ENCODE data around the gene CSNK1A1. TPM values are rescaled to one million over a fixed set of nuclear protein-coding genes. Genes with fewer than 3 reads are reported as not detected.
A peak's percentile ranks its signal among the peaks of the same experiment; 100 is the strongest.
"Not testable (repeated sequence)": the region's sequence is repeated elsewhere in the genome, so short reads cannot be mapped to it uniquely, and the experiment has no call there.

CSNK1A1 gene
- polyA plus RNA-seq, 1 donor = 129 TPM

- Histone ChIP-seq H3K27me3 (ENCODE audit: control insufficient read depth, insufficient read depth, low read length) (no peaks in the 10 kb centered on the region), H3K36me3 (ENCODE audit: control insufficient read depth, insufficient read depth, low read length) (no peaks in the 10 kb centered on the region), H3K9me3 (ENCODE audit: control insufficient read depth, low read depth, low read length) (no peaks in the 10 kb centered on the region), H3K4me3 (ENCODE audit: low read length) (no peak overlapping the region), H3K4me1 (ENCODE audit: control insufficient read depth, insufficient read depth, low read length) (peaks cover 4% of the 10 kb centered on the region), H3K27ac (ENCODE audit: low read length) (no peak overlapping the region)
- WGBS (ENCODE audit: insufficient coverage, low lambda C conversion rate) = no CpG with 5 or more reads among the region's 3 CpGs
- no peak for DNase-seq
Observed at GRCh38 chr5:149576021-149576420, 24.8 kb upstream of the CSNK1A1 start.

GRCh38 chr5:149575131-149575530 is 23.9 kb upstream of the CSNK1A1 start:
- H3K4me1 ChIP-seq (ENCODE audit: control insufficient read depth, insufficient read depth, low read length) = no peaks in the 10 kb centered on the region
- no peaks in the 10 kb centered on the region for H3K27me3 ChIP-seq (ENCODE audit: control insufficient read depth, insufficient read depth, low read length)
- 100% methylated on average over 1 of the region's 3 CpGs for WGBS (ENCODE audit: insufficient coverage, low lambda C conversion rate)
- no peak overlapping the region for H3K4me3 ChIP-seq (ENCODE audit: low read length)
- no peaks in the 10 kb centered on the region for H3K36me3 ChIP-seq (ENCODE audit: control insufficient read depth, insufficient read depth, low read length)
- H3K27ac ChIP-seq (ENCODE audit: low read length) = no peak overlapping the region
- no peaks in the 10 kb centered on the region for H3K9me3 ChIP-seq (ENCODE audit: control insufficient read depth, low read depth, low read length)
- no peak for DNase-seq

GRCh38 chr5:149572576-149573231 is 21.5 kb upstream of the CSNK1A1 start:
- WGBS (ENCODE audit: insufficient coverage, low lambda C conversion rate) = no CpG with 5 or more reads among the region's 4 CpGs
- Histone ChIP-seq H3K4me1 (ENCODE audit: control insufficient read depth, insufficient read depth, low read length) (no peaks in the 10 kb centered on the region), H3K36me3 (ENCODE audit: control insufficient read depth, insufficient read depth, low read length) (no peaks in the 10 kb centered on the region), H3K27ac (ENCODE audit: low read length) (no peak overlapping the region), H3K9me3 (ENCODE audit: control insufficient read depth, low read depth, low read length) (no peaks in the 10 kb centered on the region), H3K27me3 (ENCODE audit: control insufficient read depth, insufficient read depth, low read length) (no peaks in the 10 kb centered on the region), H3K4me3 (ENCODE audit: low read length) (no peak overlapping the region)
- DNase-seq = no peak

GRCh38 chr5:149572170-149572569 is 20.9 kb upstream of the CSNK1A1 start:
- H3K4me3 ChIP-seq (ENCODE audit: low read length) = no peak overlapping the region
- H3K4me1 ChIP-seq (ENCODE audit: control insufficient read depth, insufficient read depth, low read length) = no peaks in the 10 kb centered on the region
- H3K9me3 ChIP-seq (ENCODE audit: control insufficient read depth, low read depth, low read length) = no peaks in the 10 kb centered on the region
- H3K27ac ChIP-seq (ENCODE audit: low read length) = no peak overlapping the region
- no peaks in the 10 kb centered on the region for H3K36me3 ChIP-seq (ENCODE audit: control insufficient read depth, insufficient read depth, low read length)
- DNase-seq = no peak
- no peaks in the 10 kb centered on the region for H3K27me3 ChIP-seq (ENCODE audit: control insufficient read depth, insufficient read depth, low read length)

- DNase-seq = no peak
- Histone ChIP-seq H3K36me3 (ENCODE audit: control insufficient read depth, insufficient read depth, low read length) (no peaks in the 10 kb centered on the region), H3K4me3 (ENCODE audit: low read length) (no peak overlapping the region), H3K27ac (ENCODE audit: low read length) (no peak overlapping the region), H3K27me3 (ENCODE audit: control insufficient read depth, insufficient read depth, low read length) (no peaks in the 10 kb centered on the region), H3K9me3 (ENCODE audit: control insufficient read depth, low read depth, low read length) (no peaks in the 10 kb centered on the region), H3K4me1 (ENCODE audit: control insufficient read depth, insufficient read depth, low read length) (peaks cover 8% of the 10 kb centered on the region)
- 67% methylated on average over 1 of the region's 1 CpG for WGBS (ENCODE audit: insufficient coverage, low lambda C conversion rate)
Observed at GRCh38 chr5:149567226-149567625, 16.0 kb upstream of the CSNK1A1 start.

GRCh38 chr5:149564542-149565140 is 13.4 kb upstream of the CSNK1A1 start:
- H3K4me3 ChIP-seq (ENCODE audit: low read length); H3K4me1 ChIP-seq (ENCODE audit: control insufficient read depth, insufficient read depth, low read length); H3K9me3 ChIP-seq (ENCODE audit: control insufficient read depth, low read depth, low read length); H3K27me3 ChIP-seq (ENCODE audit: control insufficient read depth, insufficient read depth, low read length); H3K36me3 ChIP-seq (ENCODE audit: control insufficient read depth, insufficient read depth, low read length); H3K27ac ChIP-seq (ENCODE audit: low read length): not testable (repeated sequence)
- no CpG with 5 or more reads among the region's 15 CpGs for WGBS (ENCODE audit: insufficient coverage, low lambda C conversion rate)
- peak; percentile 62 to 73 for DNase-seq

- H3K36me3 ChIP-seq (ENCODE audit: control insufficient read depth, insufficient read depth, low read length) = no peaks in the 10 kb centered on the region
- 24% methylated on average over 2 of the region's 2 CpGs for WGBS (ENCODE audit: insufficient coverage, low lambda C conversion rate)
- H3K27me3 ChIP-seq (ENCODE audit: control insufficient read depth, insufficient read depth, low read length) = no peaks in the 10 kb centered on the region
- no peaks in the 10 kb centered on the region for H3K9me3 ChIP-seq (ENCODE audit: control insufficient read depth, low read depth, low read length)
- H3K4me3 ChIP-seq (ENCODE audit: low read length) = no peak overlapping the region
- peaks cover 8% of the 10 kb centered on the region for H3K4me1 ChIP-seq (ENCODE audit: control insufficient read depth, insufficient read depth, low read length)
- H3K27ac ChIP-seq (ENCODE audit: low read length) = peak overlapping the region; percentile 53
- peak; percentile 32 to 79 for DNase-seq
Observed at GRCh38 chr5:149563466-149563865, 12.2 kb upstream of the CSNK1A1 start.

- Histone ChIP-seq H3K27ac (ENCODE audit: low read length) (peak overlapping the region; percentile 44), H3K36me3 (ENCODE audit: control insufficient read depth, insufficient read depth, low read length) (no peaks in the 10 kb centered on the region), H3K4me3 (ENCODE audit: low read length) (no peak overlapping the region), H3K4me1 (ENCODE audit: control insufficient read depth, insufficient read depth, low read length) (peaks cover 8% of the 10 kb centered on the region), H3K9me3 (ENCODE audit: control insufficient read depth, low read depth, low read length) (no peaks in the 10 kb centered on the region), H3K27me3 (ENCODE audit: control insufficient read depth, insufficient read depth, low read length) (no peaks in the 10 kb centered on the region)
- DNase-seq = peak in 1 of 2 donors; percentile 31
- 88% methylated on average over 1 of the region's 2 CpGs for WGBS (ENCODE audit: insufficient coverage, low lambda C conversion rate)
Observed at GRCh38 chr5:149561848-149562247, 10.6 kb upstream of the CSNK1A1 start.

GRCh38 chr5:149559706-149560105 is 8.5 kb upstream of the CSNK1A1 start:
- DNase-seq = no peak
- Histone ChIP-seq H3K4me3 (ENCODE audit: low read length) (no peak overlapping the region), H3K36me3 (ENCODE audit: control insufficient read depth, insufficient read depth, low read length) (no peaks in the 10 kb centered on the region), H3K9me3 (ENCODE audit: control insufficient read depth, low read depth, low read length) (no peaks in the 10 kb centered on the region), H3K27ac (ENCODE audit: low read length) (no peak overlapping the region), H3K27me3 (ENCODE audit: control insufficient read depth, insufficient read depth, low read length) (no peaks in the 10 kb centered on the region), H3K4me1 (ENCODE audit: control insufficient read depth, insufficient read depth, low read length) (peaks cover 8% of the 10 kb centered on the region)
- 78% methylated on average over 1 of the region's 2 CpGs for WGBS (ENCODE audit: insufficient coverage, low lambda C conversion rate)

- 100% methylated on average over 5 of the region's 18 CpGs for WGBS (ENCODE audit: insufficient coverage, low lambda C conversion rate)
- H3K4me1 ChIP-seq (ENCODE audit: control insufficient read depth, insufficient read depth, low read length) = peaks cover 7% of the 10 kb centered on the region
- H3K36me3 ChIP-seq (ENCODE audit: control insufficient read depth, insufficient read depth, low read length) = peaks cover 11% of the 10 kb centered on the region
- no peak overlapping the region for H3K4me3 ChIP-seq (ENCODE audit: low read length)
- no peak for DNase-seq
- no peaks in the 10 kb centered on the region for H3K9me3 ChIP-seq (ENCODE audit: control insufficient read depth, low read depth, low read length)
- no peaks in the 10 kb centered on the region for H3K27me3 ChIP-seq (ENCODE audit: control insufficient read depth, insufficient read depth, low read length)
- H3K27ac ChIP-seq (ENCODE audit: low read length) = no peak overlapping the region
Observed at GRCh38 chr5:149552553-149553160, 1.4 kb upstream of the CSNK1A1 start.

All from large intestine (tissue), 3 donors.